ENCODE results near the gene A1BG. TPM values are rescaled to one million over a fixed set of nuclear protein-coding genes. Genes with fewer than 3 reads are reported as not detected.
"Not testable (repeated sequence)": the region's sequence is repeated elsewhere in the genome, so short reads cannot be mapped to it uniquely, and the experiment has no call there.

Gene A1BG
- total RNA-seq, 1 experiment from 2014 or later: 1.9 TPM

DNA sequence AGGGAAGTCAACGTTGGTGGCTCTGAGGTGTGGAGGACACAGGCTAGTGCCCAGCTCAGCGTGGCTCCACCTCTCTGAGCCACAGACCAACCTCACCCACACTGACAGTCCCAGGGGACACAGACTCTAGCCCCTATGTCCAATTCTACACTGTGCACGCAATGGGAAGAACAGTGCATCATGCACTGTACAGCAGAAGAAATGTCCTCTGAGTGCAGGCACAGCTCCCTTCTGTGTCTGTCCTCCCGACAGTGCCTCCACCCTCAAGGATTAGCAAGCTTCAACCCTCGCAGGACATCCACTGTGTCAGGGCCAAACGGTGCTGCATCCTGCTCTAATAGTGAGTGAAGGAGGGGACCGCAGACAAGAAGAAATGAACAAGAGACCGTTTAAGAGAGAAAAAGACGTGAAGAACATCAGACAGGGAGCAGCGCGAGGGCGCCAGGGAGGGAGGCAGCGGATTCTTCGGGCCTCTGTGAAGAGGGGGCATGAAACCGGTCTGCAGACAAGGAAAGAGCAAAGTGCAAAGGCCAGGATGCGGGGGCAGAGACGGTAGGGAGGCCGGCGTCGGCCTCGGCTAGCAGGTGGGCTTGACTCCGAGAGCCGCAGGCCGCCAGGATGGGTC, 26.9 kb upstream of the A1BG start:
- Histone ChIP-seq H3F3A (ENCODE audit: low read length, unreplicated experiment) (no peaks in the 10 kb centered on the region), H3K9ac (ENCODE audit: low read length) (peak overlapping the region; percentile 90), H3K36me3 (ENCODE audit: low read depth, low read length) (no peaks in the 10 kb centered on the region), H4K20me1 (ENCODE audit: low read length) (no peaks in the 10 kb centered on the region), H3K9me3 (ENCODE audit: low read length) (no peaks in the 10 kb centered on the region), H3K27ac (ENCODE audit: low read length) (peak overlapping the region; percentile 73; the same call in 1 of the 2 replicates), H3K27me3 (ENCODE audit: low read length) (no peaks in the 10 kb centered on the region), H3K79me2 (ENCODE audit: low read length) (peaks cover 14% of the 10 kb centered on the region), H3K4me3 (ENCODE audit: low read length) (peak overlapping the region; percentile 79), H2AFZ (ENCODE audit: low read length) (peak overlapping the region; percentile 71), H3K9me2 (replicated peaks; ENCODE audit: low read length) (no peaks in the 10 kb centered on the region), H3K4me2 (ENCODE audit: low read length) (peak overlapping the region; percentile 92), H3K4me1 (ENCODE audit: insufficient read depth, low read length) (peaks cover 15% of the 10 kb centered on the region)
- intact Hi-C loops (cut with micrococcal nuclease): loop anchor here (1.0 to 2.0 kb wide), 3 partner anchors 53 to 75 kb away; partner anchors contain the start of genes ERVK3-1 and ZNF324B
- CTCF ChIA-PET: interaction anchor here (0.6 kb wide), 1 partner anchor 23 kb away, joined by 3 read pairs; no protein-coding TSS in a partner anchor
- no peak for TF ChIP-seq EZH2phosphoT487 (IDR thresholded peaks at IDR 0.05; ENCODE audit: borderline replicate concordance, low read length)
- no peak for TF ChIP-seq EZH2 (IDR thresholded peaks at IDR 0.05; ENCODE audit: low read length, unreplicated experiment)
- TF ChIP-seq, protein P1, sequence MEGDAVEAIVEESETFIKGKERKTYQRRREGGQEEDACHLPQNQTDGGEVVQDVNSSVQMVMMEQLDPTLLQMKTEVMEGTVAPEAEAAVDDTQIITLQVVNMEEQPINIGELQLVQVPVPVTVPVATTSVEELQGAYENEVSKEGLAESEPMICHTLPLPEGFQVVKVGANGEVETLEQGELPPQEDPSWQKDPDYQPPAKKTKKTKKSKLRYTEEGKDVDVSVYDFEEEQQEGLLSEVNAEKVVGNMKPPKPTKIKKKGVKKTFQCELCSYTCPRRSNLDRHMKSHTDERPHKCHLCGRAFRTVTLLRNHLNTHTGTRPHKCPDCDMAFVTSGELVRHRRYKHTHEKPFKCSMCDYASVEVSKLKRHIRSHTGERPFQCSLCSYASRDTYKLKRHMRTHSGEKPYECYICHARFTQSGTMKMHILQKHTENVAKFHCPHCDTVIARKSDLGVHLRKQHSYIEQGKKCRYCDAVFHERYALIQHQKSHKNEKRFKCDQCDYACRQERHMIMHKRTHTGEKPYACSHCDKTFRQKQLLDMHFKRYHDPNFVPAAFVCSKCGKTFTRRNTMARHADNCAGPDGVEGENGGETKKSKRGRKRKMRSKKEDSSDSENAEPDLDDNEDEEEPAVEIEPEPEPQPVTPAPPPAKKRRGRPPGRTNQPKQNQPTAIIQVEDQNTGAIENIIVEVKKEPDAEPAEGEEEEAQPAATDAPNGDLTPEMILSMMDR (conservative IDR thresholded peaks at IDR 0.05; ENCODE audit: low read depth, low read length): no peak
- POLR2A ChIA-PET (ENCODE audit: unreplicated experiment): no interaction called here
- DNase-seq (no peak), ATAC-seq (peak; percentile 1)
- BruUV-seq (replicated peaks): TSS peak; percentile 27

DNA sequence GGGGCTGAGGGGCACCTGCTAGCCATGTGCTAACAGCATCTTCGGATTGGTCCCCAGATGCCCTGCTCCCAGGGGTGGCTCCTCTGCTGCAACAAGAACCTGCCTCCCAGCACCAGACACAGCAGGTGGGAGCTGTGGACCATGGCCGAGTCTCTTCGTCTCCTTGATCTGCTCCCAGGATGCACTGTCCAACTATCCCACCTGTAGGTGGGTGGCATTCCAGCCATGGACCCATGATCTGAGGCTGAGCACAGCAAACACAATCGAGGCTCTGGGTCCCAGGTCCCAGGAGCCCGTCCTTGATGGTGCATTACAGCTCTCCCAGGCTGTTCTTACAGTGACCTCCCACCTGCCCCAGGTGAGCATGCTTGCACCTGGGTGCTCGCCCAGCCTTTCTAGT, 26.0 kb upstream of the A1BG start:
- Histone ChIP-seq H2AFZ (ENCODE audit: low read length) (no peak overlapping the region), H3F3A (ENCODE audit: low read length, unreplicated experiment) (no peaks in the 10 kb centered on the region), H3K4me3 (ENCODE audit: low read length) (no peak overlapping the region; the same call in 1 of the 2 replicates), H3K9me2 (replicated peaks; ENCODE audit: low read length) (no peaks in the 10 kb centered on the region), H3K4me1 (ENCODE audit: insufficient read depth, low read length) (peaks cover 15% of the 10 kb centered on the region), H4K20me1 (ENCODE audit: low read length) (no peaks in the 10 kb centered on the region), H3K9me3 (ENCODE audit: low read length) (no peaks in the 10 kb centered on the region), H3K27me3 (ENCODE audit: low read length) (no peaks in the 10 kb centered on the region), H3K4me2 (ENCODE audit: low read length) (peak overlapping the region; percentile 92), H3K79me2 (ENCODE audit: low read length) (peaks cover 13% of the 10 kb centered on the region), H3K9ac (ENCODE audit: low read length) (no peak overlapping the region), H3K27ac (ENCODE audit: low read length) (no peak overlapping the region), H3K36me3 (ENCODE audit: low read depth, low read length) (no peaks in the 10 kb centered on the region)
- no TSS peak for BruUV-seq (replicated peaks)
- ChIA-PET CTCF (no interaction called here), POLR2A (ENCODE audit: unreplicated experiment) (no interaction called here)
- TF ChIP-seq EZH2 (IDR thresholded peaks at IDR 0.05; ENCODE audit: low read length, unreplicated experiment) (no peak), EZH2phosphoT487 (IDR thresholded peaks at IDR 0.05; ENCODE audit: borderline replicate concordance, low read length) (no peak)
- TF ChIP-seq, protein P1 (conservative IDR thresholded peaks at IDR 0.05; ENCODE audit: low read depth, low read length): no peak
- intact Hi-C loops (cut with micrococcal nuclease): no loop called here
- ATAC-seq: no peak
- no peak for DNase-seq

DNA sequence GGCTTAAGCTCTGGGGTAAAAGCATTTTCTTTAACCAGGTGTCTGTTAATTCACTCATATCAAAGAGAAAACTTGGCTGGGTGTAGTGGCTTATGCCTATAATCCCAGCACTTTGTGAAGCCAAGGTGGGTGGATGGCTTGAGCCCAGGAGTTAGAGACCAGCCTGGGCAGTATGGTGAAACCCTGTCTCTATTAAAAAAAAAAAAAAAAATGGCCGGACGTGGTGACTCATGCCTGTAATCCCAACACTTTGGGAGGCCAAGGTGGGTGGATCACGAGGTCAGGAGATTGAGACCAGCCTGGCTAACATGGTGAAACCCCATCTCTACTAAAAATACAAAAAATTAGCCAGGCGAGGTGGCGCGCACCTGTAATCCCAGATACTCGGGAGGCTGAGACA, 23.4 kb upstream of the A1BG start:
- intact Hi-C loops (cut with micrococcal nuclease); H3K4me3 ChIP-seq (ENCODE audit: low read length); H3K4me1 ChIP-seq (ENCODE audit: insufficient read depth, low read length); H3K9ac ChIP-seq (ENCODE audit: low read length); ATAC-seq; H4K20me1 ChIP-seq (ENCODE audit: low read length); BruUV-seq (replicated peaks); H3K9me2 ChIP-seq (replicated peaks; ENCODE audit: low read length); H3K36me3 ChIP-seq (ENCODE audit: low read depth, low read length); POLR2A ChIA-PET (ENCODE audit: unreplicated experiment); H3K27me3 ChIP-seq (ENCODE audit: low read length); H3K4me2 ChIP-seq (ENCODE audit: low read length); DNase-seq; CTCF ChIA-PET; H3K79me2 ChIP-seq (ENCODE audit: low read length); H3K9me3 ChIP-seq (ENCODE audit: low read length); H3K27ac ChIP-seq (ENCODE audit: low read length); H2AFZ ChIP-seq (ENCODE audit: low read length); H3F3A ChIP-seq (ENCODE audit: low read length, unreplicated experiment): not testable (repeated sequence)

All from PC-3 (cell line).